Islet precursor cell (in vitro differentiated cells): ENCODE results near the gene IL31.
"Not testable (repeated sequence)": the region's sequence is repeated elsewhere in the genome, so short reads cannot be mapped to it uniquely, and the experiment has no call there.

ENCODE experiments used
- DNase-seq: peaks from one replicate; pipeline ENCODE4 v3.0.0-alpha.2; 2018

The IL31 gene

GRCh38 chr12:122174155-122174845, at the start of gene IL31:
TSS of gene IL31 (minus strand) at chr12:122174221. CDS start at chr12:122174172, 49 bp downstream.
- DNase-seq: no peak

DNA sequence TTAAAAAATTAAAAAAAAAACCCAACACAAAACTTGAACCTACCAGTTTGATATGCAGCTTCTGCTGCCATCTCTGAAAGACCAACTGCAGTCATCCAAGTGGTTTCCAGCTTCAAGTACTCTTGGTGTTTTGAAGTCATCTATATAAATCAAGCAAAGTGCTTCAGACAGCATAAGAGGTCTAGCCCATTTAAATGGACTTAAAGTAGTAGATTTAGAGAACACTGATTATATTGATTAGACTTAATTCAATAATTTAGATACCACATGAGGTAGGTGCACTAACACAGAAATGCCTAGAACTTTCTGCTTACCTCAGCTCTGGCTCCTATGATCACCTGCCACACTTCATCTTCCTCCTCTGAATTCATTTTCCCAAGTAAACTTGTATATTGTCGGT, 42.4 kb upstream of the IL31 start:
- DNase-seq: no peak

GRCh38 chr12:122215771-122216170, 41.8 kb upstream of the IL31 start:
- DNase-seq: no peak

GRCh38 chr12:122208073-122208820, 34.2 kb upstream of the IL31 start:
- DNase-seq: no peak

DNA sequence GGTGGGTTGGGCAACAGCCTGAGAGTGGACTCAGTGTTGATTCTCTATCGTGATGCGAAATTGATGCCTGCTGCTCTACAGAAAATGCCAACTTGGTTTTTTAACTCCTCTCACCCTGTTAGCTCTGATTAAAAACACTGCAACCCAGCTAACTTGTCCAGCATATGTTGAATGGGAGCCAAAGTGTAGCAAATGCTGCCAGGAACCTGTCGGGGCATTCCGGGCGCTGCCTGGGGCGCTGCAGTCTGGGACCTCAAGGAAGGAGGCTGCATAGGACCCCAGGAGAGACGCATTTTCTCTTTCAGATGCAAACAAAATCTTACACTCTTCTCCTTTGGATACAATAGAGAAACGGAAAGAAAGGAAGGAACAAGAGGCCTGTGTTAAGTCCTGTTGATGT, 33.4 kb upstream of the IL31 start:
- DNase-seq: no peak

GRCh38 chr12:122206976-122207375, 33.0 kb upstream of the IL31 start:
- peak; percentile 54 for DNase-seq

DNA sequence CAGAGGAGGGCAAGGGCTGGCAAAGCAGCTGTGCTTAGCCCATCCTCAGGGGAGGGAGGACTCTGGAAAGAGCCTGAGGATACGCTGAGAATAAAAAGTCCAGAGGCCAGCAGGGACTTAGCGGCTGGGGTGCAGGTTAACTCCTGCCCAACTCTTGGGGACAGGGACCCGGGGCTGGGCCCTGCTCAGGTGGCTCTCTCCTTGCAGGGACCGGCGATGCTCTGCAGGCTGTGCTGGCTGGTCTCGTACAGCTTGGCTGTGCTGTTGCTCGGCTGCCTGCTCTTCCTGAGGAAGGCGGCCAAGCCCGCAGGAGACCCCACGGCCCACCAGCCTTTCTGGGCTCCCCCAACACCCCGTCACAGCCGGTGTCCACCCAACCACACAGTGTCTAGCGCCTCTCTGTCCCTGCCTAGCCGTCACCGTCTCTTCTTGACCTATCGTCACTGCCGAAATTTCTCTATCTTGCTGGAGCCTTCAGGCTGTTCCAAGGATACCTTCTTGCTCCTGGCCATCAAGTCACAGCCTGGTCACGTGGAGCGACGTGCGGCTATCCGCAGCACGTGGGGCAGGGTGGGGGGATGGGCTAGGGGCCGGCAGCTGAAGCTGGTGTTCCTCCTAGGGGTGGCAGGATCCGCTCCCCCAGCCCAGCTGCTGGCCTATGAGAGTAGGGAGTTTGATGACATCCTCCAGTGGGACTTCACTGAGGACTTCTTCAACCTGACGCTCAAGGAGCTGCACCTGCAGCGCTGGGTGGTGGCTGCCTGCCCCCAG, 32.3 kb upstream of the IL31 start:
- DNase-seq: peak; percentile 64

- peak; percentile 70 for DNase-seq
These were observed 31.3 kb upstream of the IL31 start for GRCh38 chr12:122205053-122205925.

GRCh38 chr12:122204167-122205052, 30.4 kb upstream of the IL31 start:
- DNase-seq: peak; percentile 75

- peak; percentile 92 for DNase-seq
These were observed 29.5 kb upstream of the IL31 start, which contains the start of gene B3GNT4 for GRCh38 chr12:122203301-122204166. TSS of gene B3GNT4 (plus strand) at chr12:122203709. CDS start at chr12:122204619, 910 bp downstream.

- DNase-seq: not testable (repeated sequence)
These were observed 28.8 kb upstream of the IL31 start for GRCh38 chr12:122202811-122203210.

DNA sequence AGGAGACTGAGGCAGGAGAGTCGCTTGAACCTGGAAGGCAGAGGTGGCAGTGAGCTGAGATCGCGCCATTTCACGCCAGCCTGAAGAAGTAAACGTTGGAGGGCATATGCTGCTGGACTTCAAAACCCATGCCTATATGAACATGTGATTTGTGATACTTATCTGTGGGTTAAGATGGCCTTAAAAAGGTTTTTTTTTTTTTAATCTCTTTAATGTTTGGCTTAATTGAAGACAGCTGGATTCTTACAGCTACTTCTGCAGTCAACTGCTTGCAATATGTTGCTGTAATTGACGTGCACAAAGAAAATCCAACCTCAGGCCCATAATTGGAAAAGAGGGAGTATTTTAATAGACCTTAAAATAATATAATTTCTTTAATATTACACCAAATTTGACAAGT, 28.0 kb upstream of the IL31 start:
- no peak for DNase-seq

DNA sequence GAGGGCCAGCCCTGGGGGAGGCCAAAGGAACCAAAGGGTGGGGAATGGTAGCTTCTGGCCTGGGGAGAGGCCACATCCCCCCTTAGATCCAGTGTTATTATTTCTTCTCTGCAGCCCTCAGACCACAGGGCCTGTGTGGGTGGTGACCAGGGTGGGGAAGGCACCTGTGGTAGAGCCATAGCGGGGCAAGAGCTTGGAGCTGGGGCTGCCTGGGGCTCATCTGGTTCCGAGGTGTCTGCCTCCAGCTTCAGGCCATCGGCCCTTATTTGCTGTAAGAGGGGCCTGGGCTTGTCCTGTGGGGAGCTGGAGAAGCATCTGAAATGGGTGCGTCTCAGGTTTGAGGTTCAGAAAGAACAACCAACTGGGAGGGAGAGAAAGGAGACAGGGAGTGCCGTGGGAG, 27.4 kb upstream of the IL31 start:
- no peak for DNase-seq

GRCh38 chr12:122200541-122201175, 26.6 kb upstream of the IL31 start:
- peak; percentile 85 for DNase-seq

- peak; percentile 64 for DNase-seq
These were observed 25.7 kb upstream of the IL31 start for GRCh38 chr12:122199484-122200355.

DNA sequence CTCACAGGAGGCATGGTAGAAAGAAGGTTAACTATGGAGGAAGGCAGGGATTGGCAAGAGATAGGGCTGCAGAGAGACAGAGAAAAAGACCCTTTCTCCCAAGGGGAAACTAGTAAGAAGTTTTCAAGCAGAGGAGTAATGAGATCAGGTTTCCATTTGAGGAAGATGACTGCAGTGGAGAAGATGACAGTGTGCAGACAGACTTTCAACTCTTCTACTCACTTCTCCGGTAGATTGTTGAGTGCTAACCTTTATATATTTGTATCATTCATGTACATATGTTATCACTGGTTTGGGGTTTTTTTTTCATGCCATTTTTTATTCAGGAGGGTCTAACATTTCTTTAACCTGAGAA, 23.6 kb upstream of the IL31 start:
- no peak for DNase-seq

GRCh38 chr12:122195405-122195804, 21.4 kb upstream of the IL31 start:
- no peak for DNase-seq

DNA sequence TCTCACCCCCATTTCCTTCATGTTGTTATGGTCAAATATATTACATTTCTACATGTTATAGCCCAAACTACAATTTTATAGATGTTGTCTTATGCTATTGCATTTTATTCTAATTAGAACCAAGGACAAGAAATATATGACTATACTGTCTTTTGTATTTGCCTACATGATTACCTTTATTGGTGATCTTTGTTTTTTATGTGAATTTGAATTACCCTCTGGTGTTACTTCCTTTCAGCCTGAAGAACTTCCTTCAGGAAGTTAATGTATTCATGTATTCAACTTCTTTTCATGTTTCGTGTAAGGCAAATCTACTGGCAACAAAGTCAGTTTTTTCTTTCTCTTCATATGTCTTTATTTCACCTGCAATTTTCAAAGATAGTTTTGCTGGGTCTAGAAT, 20.8 kb upstream of the IL31 start:
- no peak for DNase-seq

DNA sequence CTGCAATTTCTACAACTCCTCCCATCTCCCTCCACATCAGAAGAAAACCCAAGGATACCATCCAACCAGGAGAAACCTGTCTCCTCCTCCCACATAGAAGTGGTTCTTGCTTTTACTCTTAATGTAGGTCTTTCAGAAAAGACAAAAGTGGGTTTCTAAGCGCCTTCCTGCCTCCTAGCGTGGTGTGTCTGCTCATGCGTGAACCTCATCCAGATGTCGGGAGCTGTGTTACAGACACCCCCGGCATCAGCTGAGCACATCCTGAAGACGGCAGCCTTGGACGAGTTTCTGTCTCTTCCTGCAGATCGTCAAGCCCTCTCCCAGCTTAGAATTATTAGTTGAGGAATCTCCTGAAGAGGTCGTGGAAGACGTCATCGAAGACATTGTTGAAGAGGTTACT, 18.4 kb upstream of the IL31 start:
- no peak for DNase-seq
